SU-DHL-6 (cell line): ENCODE measurements around the gene DIS3L2.

Experiments used
- H2AFZ ChIP-seq: fragments of 200-600 bp; sonication (generic); 2 replicates; pipeline ENCODE4 v1.6.1; 2014; ENCODE audit warnings: low read depth, mild to moderate bottlenecking, moderate library complexity, mixed read lengths, antibody characterized with exemption, low read length; ENCODE audit not compliant: severe bottlenecking
- H3F3A ChIP-seq: fragments of 200-600 bp; shearing (Covaris generic); 2 replicates; pipeline ENCODE4 v1.6.0; 2016; ENCODE audit warnings: antibody characterized with exemption, mild to moderate bottlenecking; ENCODE audit not compliant: insufficient read depth
- H3K27ac ChIP-seq: fragments of 200-600 bp; sonication (generic); 2 replicates; pipeline ENCODE4 v1.5.1; 2016; ENCODE audit warnings: low read depth, mild to moderate bottlenecking, low read length, moderate library complexity, mixed read lengths
- H3K27me3 ChIP-seq: fragments of 200-600 bp; sonication (generic), shearing (Covaris generic); 2 replicates; pipeline ENCODE4 v1.6.0; 2014; ENCODE audit warnings: mild to moderate bottlenecking, low read length
- H3K36me3 ChIP-seq: fragments of 200-600 bp; sonication (generic); 2 replicates; pipeline ENCODE4 v1.6.1; 2014; ENCODE audit warnings: mild to moderate bottlenecking, low read length, mixed read lengths
- H3K4me2 ChIP-seq: fragments of 300-600, 200-600 bp; shearing (Covaris generic), sonication (generic); 2 replicates; pipeline ENCODE4 v1.6.0; 2014; ENCODE audit warnings: low read length, low read depth, mild to moderate bottlenecking; ENCODE audit not compliant: poor library complexity, severe bottlenecking
- H3K4me3 ChIP-seq: fragments of 200-600 bp; sonication (generic); 2 replicates; pipeline ENCODE4 v1.5.1; 2014; ENCODE audit warnings: antibody characterized with exemption, low read length, mild to moderate bottlenecking, mixed read lengths; ENCODE audit not compliant: insufficient read depth, poor library complexity, severe bottlenecking
- H3K79me2 ChIP-seq: fragments of 200-600 bp; sonication (generic); 2 replicates; pipeline ENCODE4 v1.6.1; 2014; ENCODE audit warnings: mild to moderate bottlenecking, low read length, moderate library complexity; ENCODE audit not compliant: insufficient read depth
- H3K9ac ChIP-seq: fragments of 200-600 bp; sonication (generic); 2 replicates; pipeline ENCODE4 v1.7.0; 2014; ENCODE audit warnings: mild to moderate bottlenecking, low read length
- H3K9me2 ChIP-seq: fragments of 200-600 bp; sonication (generic); replicated peaks from 2 replicates; pipeline ENCODE4 v1.6.1; 2014; ENCODE audit warnings: low read length; ENCODE audit not compliant: insufficient read depth
- H3K9me3 ChIP-seq: fragments of 200-600 bp; sonication (generic); 2 replicates; pipeline ENCODE4 v1.6.1; 2014; ENCODE audit warnings: low read length, mixed read lengths; ENCODE audit not compliant: insufficient read depth
- H4K20me1 ChIP-seq: fragments of 200-600 bp; sonication (generic); 2 replicates; pipeline ENCODE4 v1.6.1; 2014; ENCODE audit warnings: low read depth, mild to moderate bottlenecking, antibody characterized with exemption, low read length, moderate library complexity, mixed read lengths
- CTCF ChIP-seq: fragments of 200-600 bp; sonication (generic); IDR thresholded peaks from one replicate; pipeline ENCODE4 v1.5.1; 2017; ENCODE audit warnings: antibody characterized with exemption, mild to moderate bottlenecking, low read length, moderate library complexity; ENCODE audit not compliant: insufficient read depth, poor library complexity, severe bottlenecking
- EZH2phosphoT487 ChIP-seq: fragments of 200-600 bp; sonication (generic), shearing (Covaris generic); conservative IDR thresholded peaks from 2 replicates; pipeline ENCODE4 v1.6.1; 2018; ENCODE audit warnings: mild to moderate bottlenecking, antibody characterized with exemption, low read length, moderate library complexity, mixed read lengths

The DIS3L2 gene

DNA sequence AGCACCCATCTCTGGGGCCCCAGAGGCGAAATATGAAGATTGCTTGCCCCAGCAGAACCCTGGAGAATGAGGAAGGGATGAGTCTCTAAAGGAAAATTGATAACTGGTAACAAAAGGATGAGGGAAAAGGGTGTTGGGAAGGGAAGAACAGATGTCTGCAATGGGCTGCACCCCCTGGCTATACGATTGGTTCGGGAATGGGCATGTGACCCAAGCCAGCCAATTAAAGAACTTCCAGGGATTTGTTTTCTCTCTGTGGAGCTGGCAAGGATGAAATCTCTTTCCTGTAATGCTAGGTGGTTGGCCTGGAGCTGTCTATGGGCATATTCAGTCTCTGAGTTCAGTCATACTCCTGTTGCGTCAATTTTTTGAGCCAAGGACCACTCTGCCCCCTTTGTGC is 22.5 kb upstream of the DIS3L2 start:
- H3K4me3 ChIP-seq: no peak overlapping the region

DNA sequence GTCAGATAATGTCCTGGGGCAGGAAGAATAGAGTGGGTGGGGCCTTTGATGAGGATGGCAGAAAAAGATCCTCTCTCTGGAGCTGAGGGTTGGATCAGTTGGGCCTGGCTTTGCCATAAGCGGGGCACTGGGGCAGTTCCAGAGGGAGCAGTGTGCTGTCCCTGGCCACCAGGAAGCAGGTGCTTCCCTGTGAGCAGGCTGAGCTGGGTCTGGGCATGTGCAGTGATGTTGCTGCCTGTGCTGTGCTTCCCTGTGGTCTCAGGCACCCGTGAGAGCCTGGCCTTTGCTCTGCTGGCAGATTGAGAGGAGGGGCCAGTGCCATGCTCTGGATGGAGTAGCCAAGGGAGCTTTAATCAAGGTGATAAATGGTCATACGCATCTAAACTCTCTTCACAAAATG is 20.7 kb upstream of the DIS3L2 start:
- Histone ChIP-seq H3F3A (no peaks in the 10 kb centered on the region), H3K4me3 (no peak overlapping the region), H3K27ac (no peak overlapping the region), H3K4me2 (no peak overlapping the region), H3K9me2 (no peaks in the 10 kb centered on the region), H4K20me1 (no peaks in the 10 kb centered on the region), H3K9ac (no peak overlapping the region), H2AFZ (no peak overlapping the region), H3K9me3 (no peaks in the 10 kb centered on the region), H3K27me3 (no peaks in the 10 kb centered on the region), H3K79me2 (no peaks in the 10 kb centered on the region), H3K36me3 (no peaks in the 10 kb centered on the region)
- TF ChIP-seq EZH2phosphoT487 (no peak), CTCF (no peak)

More for the DNA sequence above, 22.5 kb upstream of the DIS3L2 start:
- no peaks in the 10 kb centered on the region for H3K9me2 ChIP-seq
- no peak overlapping the region for H3K27ac ChIP-seq
- no peak for TF ChIP-seq CTCF
- no peak for TF ChIP-seq EZH2phosphoT487
- H3K36me3 ChIP-seq: no peaks in the 10 kb centered on the region
- no peaks in the 10 kb centered on the region for H3K79me2 ChIP-seq
- H4K20me1 ChIP-seq: no peaks in the 10 kb centered on the region
- H3F3A ChIP-seq: no peaks in the 10 kb centered on the region
- no peaks in the 10 kb centered on the region for H3K9me3 ChIP-seq
- no peak overlapping the region for H2AFZ ChIP-seq
- no peak overlapping the region for H3K4me2 ChIP-seq
- H3K27me3 ChIP-seq: no peaks in the 10 kb centered on the region
- no peak overlapping the region for H3K9ac ChIP-seq

DNA sequence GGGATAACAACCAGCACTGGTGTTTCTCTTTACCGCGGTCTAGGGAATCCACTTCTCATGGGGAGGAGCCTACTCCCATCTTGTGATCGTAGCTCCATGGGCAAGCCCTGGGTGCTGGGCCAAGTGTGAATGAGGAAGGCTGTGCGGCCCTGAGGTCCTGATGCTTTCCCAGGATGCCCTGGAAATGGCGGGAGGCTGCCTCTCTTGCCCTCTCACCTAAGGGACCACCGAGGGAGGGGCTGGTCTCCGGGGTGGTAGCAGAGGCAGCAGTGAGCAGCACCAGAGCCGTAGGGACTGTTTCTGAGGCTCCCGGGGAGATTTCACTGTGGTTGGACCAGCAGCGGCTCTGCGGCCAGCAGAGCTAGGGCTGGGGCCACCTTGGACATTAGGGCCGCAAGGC is 19.8 kb upstream of the DIS3L2 start:
- Histone ChIP-seq H3K79me2 (no peaks in the 10 kb centered on the region), H3K9me3 (no peaks in the 10 kb centered on the region), H3K36me3 (no peaks in the 10 kb centered on the region), H3K4me3 (no peak overlapping the region), H3K9me2 (no peaks in the 10 kb centered on the region), H3K9ac (no peak overlapping the region), H2AFZ (no peak overlapping the region), H3K4me2 (no peak overlapping the region), H3K27ac (no peak overlapping the region), H4K20me1 (no peaks in the 10 kb centered on the region), H3K27me3 (no peaks in the 10 kb centered on the region), H3F3A (no peaks in the 10 kb centered on the region)
- no peak for TF ChIP-seq EZH2phosphoT487
- TF ChIP-seq CTCF: no peak
